DMS153 treated with DMSO at 0.1 percent for 48 hours (cell line): ENCODE results near the gene MYLK.
"Not testable (repeated sequence)": the region's sequence is repeated elsewhere in the genome, so short reads cannot be mapped to it uniquely, and the experiment has no call there.

Experiments
- DNase-seq: peaks from one replicate; lab custom pipeline; 2025; ENCODE audit not compliant: unreplicated experiment; lab: John Stamatoyannopoulos, UW

MYLK gene

GRCh38 chr3:123755501-123755900 lies 128.6 kb downstream of the MYLK start:
- no peak for DNase-seq

DNA sequence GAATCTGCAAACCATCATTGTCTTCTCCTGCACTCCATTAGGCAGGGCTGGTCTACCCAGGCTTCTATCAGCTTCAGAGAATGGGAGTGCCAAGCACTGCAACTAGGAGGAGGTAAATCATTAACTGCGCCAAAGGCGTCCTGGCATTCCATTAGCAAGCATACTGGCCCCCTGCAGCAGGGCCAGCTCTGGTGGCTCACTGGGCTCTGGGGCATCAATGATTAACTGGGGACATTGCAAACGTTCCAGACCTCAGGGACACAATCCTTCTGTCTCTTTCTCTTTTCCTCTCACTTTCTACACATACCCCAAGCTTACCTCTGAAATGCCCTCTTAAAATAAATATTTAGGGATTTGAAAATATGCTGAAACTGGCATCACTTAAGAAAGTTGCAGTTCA lies 129.0 kb downstream of the MYLK start:
- DNase-seq = no peak

GRCh38 chr3:123753286-123753685 lies 130.8 kb downstream of the MYLK start:
- no peak for DNase-seq

- no peak for DNase-seq
These were observed 131.9 kb downstream of the MYLK start for GRCh38 chr3:123752228-123752627.

DNA sequence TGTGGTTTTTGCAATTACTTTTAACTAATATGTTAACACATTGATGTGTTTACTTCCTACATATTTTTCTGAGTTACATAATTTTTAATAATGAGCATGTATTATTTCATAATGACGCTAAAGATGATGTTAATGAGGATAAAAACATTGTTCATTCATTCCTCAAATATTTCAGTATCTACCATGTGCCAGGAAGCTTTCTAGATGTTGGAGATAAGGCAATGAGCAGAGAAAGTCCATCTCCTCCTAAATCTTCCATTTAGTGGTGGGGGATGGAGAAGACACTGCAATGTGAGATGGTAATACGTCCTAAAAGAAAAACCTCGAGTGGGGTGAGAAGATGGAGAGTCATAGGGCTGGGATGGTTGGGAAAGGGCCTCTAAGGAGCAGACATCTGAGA lies 132.7 kb downstream of the MYLK start:
- no peak for DNase-seq

DNA sequence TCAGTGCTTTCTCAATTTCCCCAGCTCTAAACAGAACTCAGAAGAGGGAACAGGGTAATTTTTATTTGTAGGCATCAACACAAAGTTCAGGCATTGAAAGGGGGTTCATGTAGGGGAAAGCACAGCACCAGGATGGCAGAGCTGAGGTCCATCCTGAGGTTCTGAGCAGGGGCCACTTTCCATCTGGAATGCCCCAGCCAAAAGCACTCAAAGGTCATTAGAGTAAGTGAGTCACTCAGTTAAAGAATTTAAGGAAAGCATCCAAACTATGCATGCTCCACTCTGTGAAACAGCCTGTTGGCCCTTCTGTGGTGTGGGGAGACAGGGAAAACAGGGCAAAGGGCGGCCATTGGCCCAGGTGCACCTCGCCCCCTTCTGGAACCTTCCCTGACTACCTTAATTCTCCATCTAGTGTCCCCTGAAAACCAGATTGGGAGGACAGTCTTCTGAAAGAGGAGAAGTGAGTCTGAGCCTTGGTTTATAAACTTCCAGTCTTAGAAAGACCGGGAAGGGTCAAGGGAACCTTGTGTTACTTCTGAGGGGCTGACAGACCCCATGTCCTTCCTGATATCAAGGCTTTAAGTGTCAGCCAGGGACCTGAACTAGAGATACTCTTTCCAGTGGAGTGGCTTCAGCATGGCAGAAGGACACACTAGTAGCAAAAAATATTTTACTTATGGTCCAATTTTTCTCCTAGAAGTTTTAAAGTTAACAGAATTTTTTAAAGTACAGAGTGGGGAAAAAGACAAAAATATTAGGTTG lies 133.3 kb downstream of the MYLK start:
- no peak for DNase-seq

- DNase-seq = no peak
These were observed 133.9 kb downstream of the MYLK start for GRCh38 chr3:123750209-123750608.

- DNase-seq = no peak
These were observed 134.4 kb downstream of the MYLK start for GRCh38 chr3:123749711-123750110.

- no peak for DNase-seq
These were observed 138.8 kb downstream of the MYLK start for GRCh38 chr3:123745184-123745855.

DNA sequence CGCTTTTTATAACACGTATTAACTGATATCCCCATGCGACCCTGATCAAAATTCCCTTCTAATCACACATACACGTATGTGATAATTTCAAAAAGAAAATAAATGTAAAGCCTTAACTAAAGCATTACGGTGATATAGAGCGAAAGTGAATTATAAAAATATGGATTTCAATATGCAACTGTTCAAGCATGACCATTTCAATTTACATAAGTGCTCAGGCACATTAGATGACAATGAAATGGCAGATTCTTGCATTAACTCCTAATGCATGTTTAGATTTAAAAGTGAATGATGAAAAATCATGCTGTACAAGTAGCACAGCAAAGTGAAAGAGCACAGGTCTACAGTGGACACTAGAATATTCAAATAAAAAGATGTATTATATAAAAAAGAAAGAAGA lies 140.1 kb downstream of the MYLK start:
- DNase-seq = no peak

DNA sequence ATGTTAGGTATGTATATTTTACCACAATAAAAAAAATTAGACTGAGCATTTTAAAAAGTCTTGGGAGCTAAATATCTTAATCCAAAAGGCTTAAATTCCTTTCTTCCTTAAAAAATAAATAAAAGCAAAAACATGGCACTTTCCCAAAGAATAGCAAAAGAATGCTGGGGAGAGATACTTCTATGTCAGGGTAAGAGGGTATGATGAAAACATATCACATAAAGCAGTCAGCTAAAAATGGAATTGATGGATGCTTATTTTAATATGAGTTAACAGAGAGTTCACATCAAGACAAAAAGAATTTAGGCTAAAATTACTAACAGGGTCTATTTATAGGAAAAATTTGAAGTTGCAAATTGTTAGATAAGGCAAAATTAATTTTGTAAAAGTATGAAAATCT lies 141.0 kb downstream of the MYLK start:
- no peak for DNase-seq

- DNase-seq = no peak
These were observed 143.1 kb downstream of the MYLK start for GRCh38 chr3:123741041-123741511.

- no peak for DNase-seq
These were observed 143.7 kb downstream of the MYLK start for GRCh38 chr3:123740391-123740822.

- no peak for DNase-seq
These were observed 144.4 kb downstream of the MYLK start for GRCh38 chr3:123739754-123740153.

- DNase-seq = no peak
These were observed 145.0 kb downstream of the MYLK start for GRCh38 chr3:123739106-123739505.

- not testable (repeated sequence) for DNase-seq
These were observed 145.6 kb downstream of the MYLK start for GRCh38 chr3:123738522-123738921.

DNA sequence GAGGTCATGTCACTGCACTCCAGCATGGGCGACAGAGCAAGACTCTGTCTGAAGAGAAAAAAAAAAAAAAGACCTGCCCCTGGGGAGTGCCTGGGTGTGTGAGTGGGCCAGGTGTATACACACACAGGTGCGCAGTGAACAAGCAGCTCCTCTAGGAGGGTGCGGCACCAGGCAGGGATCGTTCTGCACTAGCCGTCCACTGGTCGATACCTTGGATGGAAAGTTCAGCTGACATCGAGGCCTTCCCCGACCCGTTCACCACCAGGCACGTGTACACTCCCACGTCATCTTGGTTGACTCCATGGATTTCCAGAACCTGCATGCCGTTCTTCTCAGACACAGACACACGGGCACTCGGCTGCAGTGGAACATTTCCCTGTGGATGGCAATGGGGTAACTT lies 147.0 kb downstream of the MYLK start:
- DNase-seq = no peak

- no peak for DNase-seq
These were observed 148.7 kb downstream of the MYLK start for GRCh38 chr3:123735456-123735855.

GRCh38 chr3:123734527-123734902 lies 149.6 kb downstream of the MYLK start:
- no peak for DNase-seq

DNA sequence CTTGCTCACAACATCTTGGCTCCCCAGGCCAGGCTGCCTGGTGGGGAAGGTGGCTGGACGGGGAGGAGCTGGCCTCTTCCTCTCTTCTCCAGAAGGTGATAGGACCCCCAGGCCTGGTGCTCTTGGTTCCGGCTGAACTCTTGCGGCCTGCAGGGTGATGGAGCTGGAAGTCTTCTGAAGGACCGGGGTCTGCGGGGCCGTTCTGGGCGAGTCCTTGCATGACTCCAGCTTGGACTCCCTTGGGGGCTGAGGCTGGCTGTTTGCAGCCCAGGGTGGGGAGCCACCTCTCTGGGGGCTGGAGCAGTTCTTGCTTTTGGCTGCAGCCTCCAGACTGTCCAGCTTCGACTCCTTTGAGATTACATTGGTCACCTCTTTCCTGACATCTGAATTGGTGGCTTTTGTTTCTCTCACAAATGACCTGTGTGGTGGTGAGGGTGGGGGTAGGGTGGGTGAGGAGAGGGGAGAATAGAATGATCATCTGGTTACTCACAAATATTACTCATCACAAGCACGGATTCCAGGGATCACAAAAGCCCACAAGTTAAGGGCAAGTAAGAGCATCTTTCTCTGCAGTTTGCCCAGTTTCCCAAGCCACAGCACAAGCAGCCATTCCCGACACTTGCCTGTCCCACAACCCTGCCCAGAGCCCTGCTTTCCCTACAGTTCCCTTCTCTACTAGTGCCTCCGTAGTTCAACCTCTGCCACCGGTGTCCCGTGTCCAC lies 150.2 kb downstream of the MYLK start:
- DNase-seq = no peak

DNA sequence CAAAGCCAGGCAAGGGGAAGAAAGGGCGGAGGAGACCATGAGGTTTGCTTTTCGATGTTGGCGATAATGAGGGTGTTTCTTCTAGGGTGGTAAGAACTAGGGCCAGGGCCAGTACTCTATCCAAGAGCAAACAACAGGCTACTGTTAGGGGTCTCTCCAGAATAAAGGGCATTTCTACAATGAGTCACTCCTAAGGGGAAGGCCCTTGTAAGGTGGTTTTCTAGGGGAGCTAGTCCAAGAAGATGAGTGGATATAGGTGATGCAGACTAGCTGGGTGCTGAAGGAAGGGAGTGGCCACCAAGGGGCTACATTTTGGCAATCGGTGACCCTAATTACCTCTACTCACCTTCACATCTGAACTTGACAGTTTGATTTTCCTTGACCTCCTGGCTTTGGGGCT lies 150.8 kb downstream of the MYLK start:
- DNase-seq = no peak

DNA sequence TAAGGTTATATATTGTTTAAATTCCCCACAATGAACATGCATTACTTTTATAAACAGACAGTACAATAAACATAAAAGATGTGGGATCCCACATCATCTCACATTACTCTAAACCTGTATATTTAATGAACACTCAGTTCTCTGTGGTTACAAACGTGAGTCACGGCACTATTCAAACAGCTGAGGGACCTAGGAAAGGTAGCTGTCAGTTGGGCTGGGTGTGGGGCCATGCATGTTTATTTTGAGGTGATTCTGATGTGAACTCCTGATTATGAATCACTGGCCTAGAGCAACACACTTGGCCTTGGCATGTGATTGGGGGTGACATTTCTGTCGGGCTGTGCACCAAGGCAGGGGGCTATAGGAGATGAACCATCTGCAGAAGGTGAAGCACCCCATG lies 151.7 kb downstream of the MYLK start:
- peak; percentile 21 for DNase-seq
